Panc1 (cell line): ENCODE data around the gene KMT2C. TPM values are rescaled to one million over a fixed set of nuclear protein-coding genes. Genes with fewer than 3 reads are reported as not detected.

Experiments used
- ATAC-seq: fragments of 200-7000 bp; cut with Tn5 transposase; 2 replicates; pipeline ENCODE4 v1.9.1; 2020; ENCODE audit warnings: mild to moderate bottlenecking, moderate library complexity
- BruUV-seq: library from RNA; stranded (reverse); fragments of 400-500 nt; replicated peaks from 2 replicates; lab custom pipeline; 2021; lab: Mats Ljungman, UMichigan
- CTCF ChIA-PET: fragments of 300-600 bp; sonication (Branson Sonifier 250); formaldehyde crosslinking; loops from one replicate; lab custom pipeline; 2022; ENCODE audit warnings: antibody characterized with exemption; lab: Charles Lee
- POLR2A ChIA-PET: fragments of 300-600 bp; sonication (Branson Sonifier 250); formaldehyde crosslinking; loops from one replicate; lab custom pipeline; 2022; ENCODE audit warnings: antibody characterized with exemption; lab: Charles Lee
- DNase-seq: peaks from one replicate; pipeline ENCODE4 v3.0.0-alpha.2; 2010; ENCODE audit warnings: low read depth, low spot score
- H3K27ac ChIP-seq: 2 replicates; pipeline ENCODE4 v1.5.1; 2011; ENCODE audit warnings: mild to moderate bottlenecking, low read length, inconsistent platforms
- H3K27me3 ChIP-seq: fragments of 200-500 bp; sonication (Bioruptor generic); 2 replicates; pipeline ENCODE4 v1.6.0; 2014; ENCODE audit warnings: low read length, inconsistent platforms; ENCODE audit not compliant: control insufficient read depth, insufficient read depth
- H3K36me3 ChIP-seq: fragments of 200-500 bp; sonication (Bioruptor generic); 2 replicates; pipeline ENCODE4 v1.5.1; 2014; ENCODE audit warnings: inconsistent platforms, mild to moderate bottlenecking, low read length, moderate library complexity; ENCODE audit not compliant: control insufficient read depth, insufficient read depth
- H3K4me1 ChIP-seq: 2 replicates; pipeline ENCODE4 v1.5.1; 2011; ENCODE audit warnings: inconsistent platforms, mild to moderate bottlenecking, low read length, moderate library complexity; ENCODE audit not compliant: control insufficient read depth, insufficient read depth
- H3K4me3 ChIP-seq, 2 experiments: 2 replicates each; pipeline ENCODE4 v1.5.1; 2011 to 2012; ENCODE audit warnings: low read depth in 2 of 2, low read length in 2 of 2, mild to moderate bottlenecking in 2 of 2, inconsistent platforms in 1 of 2, moderate library complexity in 1 of 2
- H3K9me3 ChIP-seq: fragments of 200-500 bp; sonication (Bioruptor generic); 2 replicates; pipeline ENCODE4 v1.5.1; 2014; ENCODE audit warnings: low read depth, mild to moderate bottlenecking, inconsistent platforms, low read length, moderate library complexity; ENCODE audit not compliant: control insufficient read depth, insufficient read depth
- POLR2AphosphoS5 ChIP-seq: IDR thresholded peaks from 2 replicates; pipeline ENCODE4 v1.6.1; 2012; ENCODE audit warnings: mild to moderate bottlenecking, low read depth, low read length, moderate library complexity
- REST ChIP-seq, 2 experiments: IDR thresholded peaks; 2 replicates each; pipeline ENCODE4 v1.6.1; 2011 to 2012; ENCODE audit warnings: low read depth in 2 of 2, control low read depth in 1 of 2, low read length in 1 of 2, mild to moderate bottlenecking in 1 of 2, moderate library complexity in 1 of 2; ENCODE audit not compliant: insufficient read depth in 1 of 2
- SIN3A ChIP-seq: IDR thresholded peaks from 2 replicates; pipeline ENCODE4 v1.6.1; 2012; ENCODE audit warnings: low read depth, mild to moderate bottlenecking, low read length, moderate library complexity, borderline replicate concordance; ENCODE audit not compliant: insufficient read depth
- TCF7L2 ChIP-seq: IDR thresholded peaks from 2 replicates; pipeline ENCODE4 v1.6.1; 2011; ENCODE audit warnings: mild to moderate bottlenecking, low read depth, low read length, inconsistent platforms
- in situ Hi-C: cut with HindIII; loops from 2 replicates; pipeline ENCODE4 v1.10.0; 2016; ENCODE audit warnings: low sequenced_read_pairs, low pct_unique_long_range_greater_than_20kb
- intact Hi-C: fragments of 100-400 bp; cut with micrococcal nuclease; formaldehyde crosslinking; loops from one replicate; pipeline ENCODE4 v1.10.0; 2022; ENCODE audit not compliant: unreplicated experiment
- total RNA-seq: library from RNA; stranded (reverse); gene quantifications from one replicate; pipeline ENCODE4 v1.2.1, GENCODE V29; 2021; ENCODE audit not compliant: unreplicated experiment
- TF ChIP-seq, protein P1 (sequence below): fragments of 450-650 bp; IDR thresholded peaks from 2 replicates; pipeline ENCODE4 v1.5.1; 2017; ENCODE audit warnings: mild to moderate bottlenecking

The KMT2C gene
- total RNA-seq, 1 experiment from 2014 or later = 42.5 TPM

DNA sequence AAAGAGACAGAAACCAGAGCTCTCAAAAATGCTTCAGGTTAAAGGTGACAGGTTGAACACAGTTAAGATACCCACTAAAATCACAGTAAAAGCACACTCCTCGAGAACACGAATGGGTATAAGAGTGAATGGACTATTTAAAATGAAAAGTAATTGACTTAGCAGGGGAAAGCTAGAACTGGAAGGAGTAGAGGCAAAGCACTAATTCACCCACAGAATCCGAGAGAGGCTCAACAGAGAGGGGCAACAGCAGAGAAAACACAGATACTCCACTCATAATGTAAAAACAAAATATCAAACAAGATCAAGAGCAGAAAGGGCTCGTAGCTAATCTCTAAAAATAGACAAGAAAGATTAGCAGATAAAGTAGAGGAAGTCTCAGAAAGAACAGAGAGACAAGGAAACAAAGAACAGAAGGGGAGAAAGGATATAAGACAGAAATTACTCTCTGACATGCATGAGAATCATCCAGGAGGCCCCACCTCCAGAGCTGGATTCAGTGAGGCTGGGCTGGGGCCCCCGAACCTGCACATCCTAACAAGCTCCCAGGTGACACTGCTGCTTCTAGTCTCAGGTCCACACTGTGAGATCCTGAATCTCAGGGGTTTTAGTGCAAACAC lies 292.7 kb downstream of the KMT2C start:
- Histone ChIP-seq H3K27me3 (no peaks in the 10 kb centered on the region), H3K36me3 (peaks cover 18% of the 10 kb centered on the region), H3K4me3 (no peak overlapping the region), H3K27ac (no peak overlapping the region), H3K9me3 (no peaks in the 10 kb centered on the region), H3K4me1 (no peaks in the 10 kb centered on the region)
- DNase-seq = no peak
- ATAC-seq = no peak
- no TSS peak for BruUV-seq
- no peak for TF ChIP-seq SIN3A
- TF ChIP-seq, protein P1, sequence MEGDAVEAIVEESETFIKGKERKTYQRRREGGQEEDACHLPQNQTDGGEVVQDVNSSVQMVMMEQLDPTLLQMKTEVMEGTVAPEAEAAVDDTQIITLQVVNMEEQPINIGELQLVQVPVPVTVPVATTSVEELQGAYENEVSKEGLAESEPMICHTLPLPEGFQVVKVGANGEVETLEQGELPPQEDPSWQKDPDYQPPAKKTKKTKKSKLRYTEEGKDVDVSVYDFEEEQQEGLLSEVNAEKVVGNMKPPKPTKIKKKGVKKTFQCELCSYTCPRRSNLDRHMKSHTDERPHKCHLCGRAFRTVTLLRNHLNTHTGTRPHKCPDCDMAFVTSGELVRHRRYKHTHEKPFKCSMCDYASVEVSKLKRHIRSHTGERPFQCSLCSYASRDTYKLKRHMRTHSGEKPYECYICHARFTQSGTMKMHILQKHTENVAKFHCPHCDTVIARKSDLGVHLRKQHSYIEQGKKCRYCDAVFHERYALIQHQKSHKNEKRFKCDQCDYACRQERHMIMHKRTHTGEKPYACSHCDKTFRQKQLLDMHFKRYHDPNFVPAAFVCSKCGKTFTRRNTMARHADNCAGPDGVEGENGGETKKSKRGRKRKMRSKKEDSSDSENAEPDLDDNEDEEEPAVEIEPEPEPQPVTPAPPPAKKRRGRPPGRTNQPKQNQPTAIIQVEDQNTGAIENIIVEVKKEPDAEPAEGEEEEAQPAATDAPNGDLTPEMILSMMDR = no peak
- TF ChIP-seq TCF7L2 = no peak
- no peak for TF ChIP-seq POLR2AphosphoS5
- no peak for TF ChIP-seq REST (IDR thresholded peaks at IDR 0.05; ENCODE audit: insufficient read depth in 1 of 2, low read depth in 2 of 2, low read length in 1 of 2)
- intact Hi-C loops = no loop called here
- POLR2A ChIA-PET = no interaction called here
- CTCF ChIA-PET = no interaction called here
- in situ Hi-C loops = no loop called here

DNA sequence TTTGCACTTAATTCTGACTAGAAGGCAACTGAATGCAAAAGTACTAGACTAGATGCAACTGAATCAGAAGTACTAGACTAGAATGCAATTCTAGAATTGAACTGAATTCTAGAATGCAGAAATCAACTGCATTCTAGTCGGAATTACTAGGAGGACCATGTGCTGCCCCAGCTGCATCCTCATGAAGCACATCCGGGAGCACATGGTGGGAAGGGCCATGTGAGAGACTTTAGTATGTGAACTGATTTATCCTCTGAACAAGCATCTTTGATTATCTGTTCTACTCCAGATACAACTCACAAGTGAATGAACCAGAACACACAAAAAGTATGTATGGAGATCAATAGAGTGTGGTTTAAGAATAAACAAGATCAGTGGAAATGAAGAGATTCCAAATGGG lies 295.2 kb downstream of the KMT2C start:
- POLR2A ChIA-PET = no interaction called here
- H3K36me3 ChIP-seq = peaks cover 13% of the 10 kb centered on the region
- ATAC-seq = no peak
- in situ Hi-C loops = no loop called here
- TF ChIP-seq, protein P1 = no peak
- TF ChIP-seq REST (IDR thresholded peaks at IDR 0.05; ENCODE audit: insufficient read depth in 1 of 2, low read depth in 2 of 2, low read length in 1 of 2) = no peak
- TF ChIP-seq TCF7L2 = no peak
- TF ChIP-seq POLR2AphosphoS5 = no peak
- no peak for TF ChIP-seq SIN3A
- H3K27me3 ChIP-seq = no peaks in the 10 kb centered on the region
- CTCF ChIA-PET = interaction anchor here (0.6 kb wide), 1 partner anchor 341 kb away, joined by 8 read pairs; no protein-coding TSS in a partner anchor
- H3K4me1 ChIP-seq = no peaks in the 10 kb centered on the region
- H3K9me3 ChIP-seq = no peaks in the 10 kb centered on the region
- H3K27ac ChIP-seq = no peak overlapping the region
- no peak for DNase-seq
- BruUV-seq = no TSS peak
- no peak overlapping the region for H3K4me3 ChIP-seq
- intact Hi-C loops = no loop called here
